ENCODE measurements around the gene TNRC18.

The TNRC18 gene

DNA sequence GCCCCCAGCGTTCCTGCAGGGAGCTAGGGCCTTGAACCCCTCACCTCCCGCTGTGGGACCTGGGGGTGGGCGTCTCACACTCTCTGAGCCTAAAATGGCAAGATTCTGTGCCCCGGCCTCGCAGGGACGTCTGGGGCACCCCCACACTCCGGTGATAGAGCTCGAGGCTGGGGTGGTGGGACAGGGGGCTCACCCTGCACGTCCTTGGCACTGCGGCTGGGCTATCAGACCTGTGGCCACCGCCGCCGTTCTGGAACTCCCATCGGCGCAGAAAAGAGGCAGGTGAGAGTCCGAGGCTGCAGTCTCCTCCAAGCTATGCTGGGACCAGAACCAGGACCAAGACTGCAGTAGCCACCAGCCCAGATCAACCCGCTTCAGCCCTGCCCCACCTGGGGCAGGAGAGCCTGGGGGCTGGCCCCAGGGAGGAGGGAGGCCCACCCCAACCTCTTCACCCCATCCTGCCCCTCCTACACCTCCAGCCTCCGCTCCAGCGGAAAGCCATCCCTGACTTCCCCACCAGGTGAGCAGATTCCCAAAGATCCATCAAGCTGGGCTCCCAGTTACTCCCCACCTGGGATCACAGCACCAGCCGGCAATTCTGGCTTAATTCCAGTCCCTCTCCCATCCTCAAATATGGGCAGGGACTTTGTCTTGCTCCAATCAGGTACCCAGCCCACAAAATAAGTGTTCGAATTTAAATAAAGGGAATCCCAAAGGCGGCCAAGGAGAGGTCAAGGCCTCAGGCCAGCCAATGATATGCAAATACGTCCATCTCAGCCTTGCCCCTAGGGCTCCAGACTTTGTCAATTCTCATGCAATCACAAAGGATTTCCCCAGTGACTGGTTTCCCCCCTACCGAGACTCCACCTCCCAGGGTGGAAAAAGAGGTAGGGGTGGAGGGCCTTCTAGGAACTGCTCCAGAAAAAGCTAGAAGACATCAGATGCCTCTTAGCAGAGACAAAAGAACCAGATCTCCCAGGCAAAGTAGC is 16.4 kb downstream of the TNRC18 start:
- H3K27ac ChIP-seq = no peak overlapping the region
- TF ChIP-seq, protein P1, sequence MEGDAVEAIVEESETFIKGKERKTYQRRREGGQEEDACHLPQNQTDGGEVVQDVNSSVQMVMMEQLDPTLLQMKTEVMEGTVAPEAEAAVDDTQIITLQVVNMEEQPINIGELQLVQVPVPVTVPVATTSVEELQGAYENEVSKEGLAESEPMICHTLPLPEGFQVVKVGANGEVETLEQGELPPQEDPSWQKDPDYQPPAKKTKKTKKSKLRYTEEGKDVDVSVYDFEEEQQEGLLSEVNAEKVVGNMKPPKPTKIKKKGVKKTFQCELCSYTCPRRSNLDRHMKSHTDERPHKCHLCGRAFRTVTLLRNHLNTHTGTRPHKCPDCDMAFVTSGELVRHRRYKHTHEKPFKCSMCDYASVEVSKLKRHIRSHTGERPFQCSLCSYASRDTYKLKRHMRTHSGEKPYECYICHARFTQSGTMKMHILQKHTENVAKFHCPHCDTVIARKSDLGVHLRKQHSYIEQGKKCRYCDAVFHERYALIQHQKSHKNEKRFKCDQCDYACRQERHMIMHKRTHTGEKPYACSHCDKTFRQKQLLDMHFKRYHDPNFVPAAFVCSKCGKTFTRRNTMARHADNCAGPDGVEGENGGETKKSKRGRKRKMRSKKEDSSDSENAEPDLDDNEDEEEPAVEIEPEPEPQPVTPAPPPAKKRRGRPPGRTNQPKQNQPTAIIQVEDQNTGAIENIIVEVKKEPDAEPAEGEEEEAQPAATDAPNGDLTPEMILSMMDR (conservative IDR thresholded peaks at IDR 0.05) = no peak

DNA sequence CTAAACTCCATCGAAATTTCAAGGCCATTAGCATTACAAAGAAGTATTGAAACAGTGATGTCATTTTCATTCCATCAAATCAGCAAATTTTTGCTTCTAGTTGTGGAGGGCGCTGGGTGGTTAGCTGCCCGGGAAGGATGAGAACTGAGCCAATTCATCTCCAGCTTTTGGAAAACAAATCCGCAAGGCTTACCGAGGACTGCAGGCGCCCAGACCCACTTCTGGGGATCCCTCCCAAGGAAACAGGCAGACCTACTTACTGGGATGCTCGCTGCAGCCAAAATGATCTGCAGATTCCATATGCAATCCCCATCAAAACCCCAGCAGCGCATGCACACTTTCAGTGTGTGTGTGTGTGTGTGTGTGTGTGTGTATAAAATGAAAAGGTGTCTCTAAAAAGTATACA is 19.2 kb downstream of the TNRC18 start:
- TF ChIP-seq, protein P1 (conservative IDR thresholded peaks at IDR 0.05) = no peak
- no peak overlapping the region for H3K27ac ChIP-seq

DNA sequence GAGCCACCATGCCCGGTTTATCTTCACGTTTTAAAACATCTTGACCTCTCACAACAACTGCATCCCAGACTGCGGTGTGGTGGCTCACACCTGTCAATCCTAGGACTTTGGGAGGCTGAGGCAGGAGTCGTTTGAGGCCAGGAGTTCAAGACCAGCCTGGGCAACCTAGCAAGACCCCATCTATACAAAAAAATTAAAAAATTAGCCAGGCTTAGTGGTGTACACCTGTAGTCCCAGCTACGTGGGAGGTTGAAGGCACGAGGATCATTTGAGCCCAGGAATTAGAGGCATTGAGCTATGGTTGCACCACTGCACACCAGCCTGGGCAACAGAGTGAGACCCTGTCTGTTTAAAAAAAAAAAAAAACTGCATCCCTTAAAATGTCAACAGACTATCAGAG is 20.2 kb downstream of the TNRC18 start:
- H3K27ac ChIP-seq = no peak overlapping the region
- TF ChIP-seq, protein P1 (conservative IDR thresholded peaks at IDR 0.05) = no peak

DNA sequence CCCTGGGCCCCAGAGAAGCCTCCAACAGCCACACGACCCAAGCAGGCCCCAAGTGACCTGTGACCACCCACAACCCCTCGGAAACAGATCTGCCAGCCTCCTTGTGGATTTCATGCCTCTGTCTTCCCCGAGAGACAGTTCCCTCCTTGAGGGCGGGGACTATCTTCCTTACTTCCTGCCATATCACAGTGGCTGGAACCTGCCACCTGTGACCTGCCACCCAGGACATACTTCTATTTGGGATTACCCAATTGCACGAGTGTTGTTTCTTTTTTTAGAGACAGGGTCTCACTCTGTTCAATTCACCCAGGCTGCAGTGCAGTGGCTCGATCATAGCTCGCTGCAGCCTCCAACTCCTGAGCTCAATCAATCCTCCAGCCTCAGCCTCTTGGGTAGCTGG is 25.9 kb downstream of the TNRC18 start:
- H3K27ac ChIP-seq = no peak overlapping the region
- TF ChIP-seq, protein P1 (conservative IDR thresholded peaks at IDR 0.05) = no peak

DNA sequence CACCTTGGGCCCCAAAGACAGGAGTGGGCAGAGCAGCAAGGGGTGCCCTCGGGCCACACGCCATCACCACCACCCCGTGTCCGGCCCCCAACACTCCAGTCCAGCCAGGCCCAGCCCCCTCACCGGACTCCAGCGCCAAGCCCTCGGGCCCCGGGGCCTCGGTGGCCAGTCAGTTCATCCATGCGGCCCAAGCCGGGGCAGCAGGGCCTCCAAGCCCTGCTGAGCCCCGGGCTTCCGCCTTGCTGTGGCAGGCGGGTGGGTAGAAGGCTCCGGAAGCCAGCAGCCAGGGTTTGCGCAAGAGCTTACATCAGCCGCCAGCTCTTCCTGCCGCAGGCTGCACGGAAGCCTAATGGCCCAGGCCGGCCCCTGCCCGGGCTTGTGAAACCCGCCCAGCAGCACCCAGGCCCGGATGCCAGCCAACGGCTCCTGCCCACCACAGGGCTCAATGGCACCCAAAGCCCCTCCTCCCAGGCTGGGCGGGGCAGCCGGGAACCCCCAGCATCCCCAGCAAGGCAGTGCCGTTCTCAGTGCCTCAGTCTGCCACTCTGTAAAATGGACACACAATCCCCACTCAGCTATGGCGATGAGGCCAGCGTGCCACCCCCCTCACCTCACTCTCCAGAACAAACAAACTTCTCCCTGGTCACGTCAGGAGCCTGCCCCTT is 26.5 kb downstream of the TNRC18 start:
- no peak overlapping the region for H3K27ac ChIP-seq
- TF ChIP-seq, protein P1 (conservative IDR thresholded peaks at IDR 0.05) = no peak

DNA sequence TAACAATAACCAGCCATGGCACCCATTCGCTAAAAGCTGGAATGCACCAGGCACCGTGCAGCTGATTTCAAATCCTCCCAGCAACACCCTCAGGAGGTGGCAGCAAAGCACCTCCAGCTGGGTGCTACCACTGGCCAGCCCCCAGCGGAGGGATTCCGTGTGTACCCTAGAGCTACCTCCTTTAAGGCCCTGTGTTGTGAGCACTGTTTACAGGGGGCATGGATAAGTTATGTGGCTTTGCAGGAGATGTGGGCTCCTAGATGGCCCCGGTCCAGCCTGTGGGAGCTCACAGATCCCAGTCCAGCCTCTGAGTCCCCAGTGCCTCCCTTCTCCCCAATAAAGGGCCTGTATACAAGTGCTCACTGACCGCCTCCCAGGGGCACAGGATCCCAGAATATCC is 27.1 kb downstream of the TNRC18 start:
- H3K27ac ChIP-seq = no peak overlapping the region
- TF ChIP-seq, protein P1 (conservative IDR thresholded peaks at IDR 0.05) = no peak

DNA sequence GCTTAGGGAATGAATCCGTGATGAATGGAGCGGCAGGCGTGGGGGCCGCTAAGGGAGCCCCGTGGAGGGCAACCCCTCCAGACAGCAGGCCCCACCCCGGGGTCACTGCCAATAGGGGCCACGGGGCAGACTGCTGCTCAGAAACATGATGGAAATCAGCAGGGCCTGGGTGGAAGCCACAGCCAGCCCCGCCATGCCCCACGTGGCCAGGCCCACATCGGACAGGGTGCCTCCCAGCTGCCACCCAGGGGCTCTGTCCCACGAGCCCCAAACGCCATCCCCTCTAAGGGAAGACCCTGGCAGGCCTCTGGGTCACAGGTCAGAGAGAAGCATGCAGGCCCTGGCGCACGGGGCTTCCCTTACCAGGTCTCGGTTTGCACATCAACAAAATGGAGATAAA is 28.4 kb downstream of the TNRC18 start:
- TF ChIP-seq, protein P1 (conservative IDR thresholded peaks at IDR 0.05) = no peak
- H3K27ac ChIP-seq = no peak overlapping the region

All from VCaP (cell line).